A549 treated with GW870086 at 1 μM for 4 hours (cell line): ENCODE measurements around the gene MINDY4B. TPM values are rescaled to one million over a fixed set of nuclear protein-coding genes. Genes with fewer than 3 reads are reported as not detected.

Source experiments
- total RNA-seq: library from RNA; stranded (reverse); fragments of 200-300 nt; extraction: Qiagen RNA extraction; gene quantifications from 5 replicates; pipeline ENCODE4 v1.2.3, GENCODE V29; 2022; ENCODE audit warnings: low read depth

Gene MINDY4B
- total RNA-seq: not detected in 5 replicates

DNA sequence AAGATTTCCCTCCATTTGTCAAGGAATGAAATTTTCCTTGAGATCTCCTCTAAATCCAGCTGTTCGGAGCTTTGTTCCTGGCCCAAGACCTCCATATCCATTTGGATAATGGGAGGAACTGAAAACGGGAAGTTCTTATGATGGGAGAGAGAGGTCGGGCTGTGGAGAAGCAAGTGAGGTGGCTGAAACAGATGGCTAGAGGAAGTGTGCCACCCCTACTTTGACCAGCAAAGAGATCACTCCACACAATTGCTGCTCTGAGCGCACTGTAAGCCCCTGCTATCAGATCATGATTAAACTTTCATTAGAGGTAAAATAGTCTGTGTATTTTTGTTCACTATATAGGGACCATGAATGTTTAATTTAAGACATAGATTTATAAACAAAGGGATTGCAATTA, at the start of gene MINDY4B:
Gene MINDY4B, minus strand, starts transcription at position 101 of the 400 bp plus-strand sequence. Its CDS starts 0 bp downstream, at position 101.

Other genes with a start within 250 kb of the MINDY4B start
- 0.06 TPM in 1 of 5 replicates, not detected in the others for gene ERICH6, start 201.5 kb downstream of the MINDY4B start, total RNA-seq
- gene SIAH2, start 142.3 kb downstream of the MINDY4B start, total RNA-seq: 15.2 to 19.6 TPM (median 18.3 TPM) in 5 replicates
- gene CLRN1, start 67.3 kb upstream of the MINDY4B start, total RNA-seq: not detected in 5 replicates
- 0.33 to 0.69 TPM (median 0.65 TPM) in 5 replicates for gene MED12L, start 180.2 kb upstream of the MINDY4B start, total RNA-seq